Endothelial cell (in vitro differentiated cells): ENCODE data around the gene AP1M1. TPM values are rescaled to one million over a fixed set of nuclear protein-coding genes. Genes with fewer than 3 reads are reported as not detected.

Source experiments
- DNase-seq: peaks from one replicate; pipeline ENCODE4 v3.0.0; 2021; ENCODE audit warnings: low spot score
- H3K27ac Mint-ChIP-seq: one replicate; pipeline ENCODE4 v1.8.0; 2021; ENCODE audit warnings: mixed read lengths, inconsistent platforms; ENCODE audit not compliant: unreplicated experiment
- H3K27me3 Mint-ChIP-seq: one replicate; pipeline ENCODE4 v1.8.0; 2021; ENCODE audit warnings: mild to moderate bottlenecking, moderate library complexity, mixed read lengths, inconsistent platforms; ENCODE audit not compliant: unreplicated experiment
- H3K36me3 Mint-ChIP-seq: one replicate; pipeline ENCODE4 v1.8.0; 2021; ENCODE audit warnings: mild to moderate bottlenecking, low read depth, mixed read lengths, inconsistent platforms; ENCODE audit not compliant: unreplicated experiment
- H3K4me1 Mint-ChIP-seq: one replicate; pipeline ENCODE4 v1.8.0; 2021; ENCODE audit warnings: mild to moderate bottlenecking, mixed read lengths, inconsistent platforms; ENCODE audit not compliant: unreplicated experiment
- H3K4me3 Mint-ChIP-seq: one replicate; pipeline ENCODE4 v1.8.0; 2021; ENCODE audit warnings: mild to moderate bottlenecking, mixed read lengths, inconsistent platforms; ENCODE audit not compliant: unreplicated experiment
- H3K9me3 Mint-ChIP-seq: one replicate; pipeline ENCODE4 v1.8.0; 2021; ENCODE audit warnings: mixed read lengths, inconsistent platforms; ENCODE audit not compliant: unreplicated experiment
- CTCF ChIP-seq: fragments of 200-600 bp; sonication (generic); IDR thresholded peaks from one replicate; pipeline ENCODE4 v1.5.0; 2021; ENCODE audit warnings: antibody characterized with exemption; ENCODE audit not compliant: unreplicated experiment
- total RNA-seq: library from RNA; stranded (reverse); fragmentation: NEBNext Ultra II Directional; extraction: Animal tissue kit (Norgen Biotek cat#: 25700); gene quantifications from one replicate; pipeline ENCODE4 v1.2.1, GENCODE V29; 2021; ENCODE audit not compliant: unreplicated experiment

The AP1M1 gene
- total RNA-seq, 1 donor from 2014 or later, result 76.0 TPM

DNA sequence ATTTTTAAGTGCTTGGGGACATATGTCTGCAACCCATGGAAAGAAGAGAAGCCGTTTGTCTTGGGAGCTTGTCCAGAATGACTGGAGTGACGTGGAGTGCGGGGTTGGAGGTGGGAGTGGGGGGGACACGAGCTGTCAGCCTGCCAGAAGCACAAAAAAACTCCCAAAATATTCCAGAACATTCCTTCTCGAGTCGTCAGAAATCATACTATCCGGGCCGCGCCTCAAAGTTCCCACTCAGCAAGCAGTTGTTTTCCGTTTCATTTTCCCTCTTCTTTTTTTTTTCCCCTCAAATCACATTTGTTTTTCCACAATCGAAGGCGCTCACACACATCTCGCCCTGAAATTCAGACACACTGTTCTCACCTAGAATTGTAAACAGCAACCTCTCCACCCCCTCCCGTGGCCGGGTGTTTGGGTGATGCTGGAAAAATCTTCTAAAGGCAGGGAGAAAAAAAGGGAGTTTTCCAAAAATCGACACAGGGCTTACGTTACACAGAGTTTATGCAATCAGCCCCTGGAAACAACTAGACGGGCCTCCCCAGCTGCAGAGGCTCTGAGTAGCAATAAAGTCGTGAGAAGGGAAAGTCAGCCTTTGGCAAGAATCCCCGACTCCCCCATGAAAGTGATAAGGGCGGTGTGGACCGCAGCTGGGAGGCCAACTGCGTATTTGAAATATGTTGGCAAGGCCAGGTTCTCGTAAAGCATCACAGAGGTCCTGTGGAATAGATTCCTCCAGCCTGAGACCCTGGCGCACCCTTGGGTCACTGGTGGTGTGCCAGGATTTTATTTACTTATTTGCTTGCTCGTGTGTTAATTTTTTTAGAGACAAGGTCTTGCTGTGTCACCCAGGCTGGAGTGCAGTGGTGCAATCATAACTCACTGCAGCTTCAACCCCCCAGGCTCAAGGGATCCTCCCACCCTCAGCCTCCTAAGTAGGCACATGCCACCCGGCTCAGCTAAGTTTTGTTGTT, 95.7 kb downstream of the AP1M1 start:
- Mint-ChIP-seq H3K9me3 (no peaks in the 10 kb centered on the region), H3K27ac (no peak overlapping the region), H3K4me3 (no peak overlapping the region), H3K4me1 (peaks cover 6% of the 10 kb centered on the region), H3K27me3 (peaks cover 4% of the 10 kb centered on the region), H3K36me3 (no peaks in the 10 kb centered on the region)
- TF ChIP-seq CTCF, result no peak
- no peak for DNase-seq

DNA sequence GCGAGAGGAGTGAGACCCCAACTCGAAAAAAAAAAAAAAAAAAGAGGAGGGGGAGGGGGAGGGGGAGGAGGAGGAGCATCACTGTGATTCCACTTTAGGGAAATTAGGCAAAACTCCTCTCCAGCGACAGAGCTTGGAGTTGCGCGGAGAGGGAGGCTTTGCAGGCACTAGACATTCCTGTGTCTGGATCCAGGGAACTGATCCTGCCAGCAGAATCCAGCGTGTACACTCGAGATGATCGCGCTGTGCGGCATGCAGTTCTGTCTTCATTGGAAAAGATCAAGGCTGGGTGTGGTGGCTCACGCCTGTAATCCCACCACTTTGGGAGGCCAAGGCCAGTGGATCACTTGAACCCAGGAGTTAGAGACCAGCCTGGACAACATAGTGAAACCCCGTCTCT, 97.3 kb downstream of the AP1M1 start:
- Mint-ChIP-seq H3K27ac (no peak overlapping the region), H3K9me3 (no peaks in the 10 kb centered on the region), H3K27me3 (peaks cover 2% of the 10 kb centered on the region), H3K4me3 (no peak overlapping the region), H3K36me3 (no peaks in the 10 kb centered on the region), H3K4me1 (peaks cover 2% of the 10 kb centered on the region)
- no peak for DNase-seq
- no peak for TF ChIP-seq CTCF

Other genes starting within 250 kb of the AP1M1 start
- not detected for gene OR10H4, start 248.9 kb upstream of the AP1M1 start, total RNA-seq
- 644 TPM for gene TPM4, start 121.4 kb upstream of the AP1M1 start, total RNA-seq
- 60.6 TPM for gene RAB8A, start 86.0 kb upstream of the AP1M1 start, total RNA-seq
- not detected for gene HSH2D, start 54.2 kb upstream of the AP1M1 start, total RNA-seq
- gene CIB3, start 24.4 kb upstream of the AP1M1 start, total RNA-seq, result not detected
- 90.1 TPM for gene FAM32A, start 12.5 kb upstream of the AP1M1 start, total RNA-seq
- gene KLF2, start 126.9 kb downstream of the AP1M1 start, total RNA-seq, result 48.9 TPM